GM12801 (cell line): ENCODE measurements around the gene IRAK1.

Source experiments
- CTCF ChIP-seq: IDR thresholded peaks from one replicate; pipeline ENCODE4 v1.5.1; 2011; ENCODE audit warnings: control low read depth; ENCODE audit not compliant: insufficient read length; ENCODE audit errors: extremely low read depth

IRAK1 gene

GRCh38 chrX:154030266-154030665, 10.6 kb upstream of the IRAK1 start:
- no peak for TF ChIP-seq CTCF

GRCh38 chrX:154029439-154029838, 9.7 kb upstream of the IRAK1 start:
- TF ChIP-seq CTCF: no peak

GRCh38 chrX:154028502-154029184, 8.9 kb upstream of the IRAK1 start:
- TF ChIP-seq CTCF: no peak

GRCh38 chrX:154027986-154028385, 8.3 kb upstream of the IRAK1 start:
- no peak for TF ChIP-seq CTCF

GRCh38 chrX:154027022-154027402, 7.3 kb upstream of the IRAK1 start:
- no peak for TF ChIP-seq CTCF

GRCh38 chrX:154026136-154027021, 6.7 kb upstream of the IRAK1 start:
- TF ChIP-seq CTCF: no peak

GRCh38 chrX:154025230-154025629, 5.5 kb upstream of the IRAK1 start:
- TF ChIP-seq CTCF: no peak
